ENCODE data around the gene CAPNS2.

- TF ChIP-seq CTCF (IDR thresholded peaks at IDR 0.05; ENCODE audit: low read depth, low read length, poor library complexity, severe bottlenecking) (no peak), EZH2phosphoT487 (IDR thresholded peaks at IDR 0.05; ENCODE audit: borderline replicate concordance, low read length) (no peak)
Measured at GRCh38 chr16:55565086-55565485, 1.4 kb upstream of the CAPNS2 start.

Data from DOHH2 (cell line).